Left hindlimb (tissue), 1 donor: Measurements from ENCODE around the gene COQ6.
"Not testable (repeated sequence)": the region's sequence is repeated elsewhere in the genome, so short reads cannot be mapped to it uniquely, and the experiment has no call there.

Experiments used
- DNase-seq: peaks from one replicate; pipeline ENCODE4 v3.0.0-alpha.2; 2018

COQ6 gene

DNA sequence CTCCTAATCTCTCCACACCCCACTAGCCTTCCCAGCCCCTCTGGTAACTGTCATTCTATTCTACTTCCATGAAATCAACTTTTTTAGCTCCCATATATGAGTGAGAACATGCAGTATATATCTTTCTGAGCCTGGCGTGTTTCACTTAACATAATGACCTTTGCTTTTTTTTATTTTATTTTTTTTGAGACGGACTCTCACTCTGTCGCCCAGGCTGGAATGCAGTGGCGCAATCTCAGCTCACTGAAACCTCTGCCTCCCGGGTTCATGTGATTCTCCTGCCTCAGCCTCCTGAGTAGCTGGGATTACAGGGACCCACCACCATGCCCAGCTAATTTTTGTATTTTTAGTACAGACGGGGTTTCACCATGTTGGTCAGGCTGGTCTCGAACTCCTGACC is 38.6 kb downstream of the COQ6 start:
- DNase-seq: not testable (repeated sequence)

DNA sequence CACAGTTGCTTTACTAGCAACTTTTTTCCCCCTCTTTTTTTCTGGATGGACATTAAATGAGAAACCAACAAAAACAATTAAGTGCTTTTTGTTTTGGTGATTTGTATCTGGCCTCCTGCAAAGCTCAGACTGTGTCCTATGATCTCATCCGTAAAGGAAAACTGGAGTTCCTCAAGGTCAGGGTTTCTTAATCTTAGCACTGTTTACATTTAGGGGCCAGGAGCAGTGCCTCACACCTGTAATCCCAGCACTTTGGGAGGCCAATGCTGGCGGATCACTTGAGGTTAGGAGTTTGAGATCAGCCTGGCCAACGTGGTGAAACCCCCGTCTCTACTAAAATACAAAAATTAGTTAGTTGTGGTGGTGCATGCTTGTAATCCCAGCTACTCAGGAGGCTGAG is 41.0 kb downstream of the COQ6 start:
- DNase-seq: no peak

DNA sequence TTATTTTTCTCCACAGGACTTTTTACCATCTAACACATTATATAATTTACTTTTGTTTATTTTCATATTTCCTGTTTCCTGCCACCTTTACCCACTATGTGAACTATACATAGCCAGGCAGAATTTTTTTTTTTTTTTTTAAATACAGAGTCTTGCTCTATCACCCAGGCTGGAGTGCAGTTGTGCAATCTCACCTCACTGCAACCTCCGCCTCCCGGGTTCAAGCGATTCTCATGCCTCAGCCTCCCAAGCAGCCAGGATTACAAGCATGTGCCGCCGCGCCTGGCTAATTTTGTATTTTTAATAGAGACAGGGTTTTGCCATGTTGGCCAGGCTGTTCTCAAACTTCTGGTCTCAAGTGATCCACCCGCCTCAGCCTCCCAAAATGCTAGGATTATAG is 44.8 kb downstream of the COQ6 start:
- DNase-seq: not testable (repeated sequence)

DNA sequence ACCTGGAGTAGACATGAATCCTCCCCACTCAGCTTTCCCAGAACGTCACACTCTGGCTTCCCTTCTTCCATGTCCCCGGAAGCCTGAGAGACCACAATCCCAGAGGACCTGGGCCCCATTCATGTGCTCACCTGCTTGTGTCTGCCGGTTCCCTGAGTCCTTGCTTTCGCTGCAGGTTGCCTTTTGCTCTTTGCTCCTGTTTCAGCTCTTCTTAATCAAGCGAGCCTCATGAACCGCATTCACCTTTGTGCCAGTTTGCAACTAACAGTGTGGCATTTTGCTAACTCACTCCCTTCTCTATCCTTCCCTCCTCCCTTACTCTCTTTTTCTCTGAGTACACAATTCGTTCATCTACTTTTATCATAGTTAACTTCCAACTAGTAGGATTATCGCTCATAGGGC is 45.9 kb downstream of the COQ6 start:
- no peak for DNase-seq

DNA sequence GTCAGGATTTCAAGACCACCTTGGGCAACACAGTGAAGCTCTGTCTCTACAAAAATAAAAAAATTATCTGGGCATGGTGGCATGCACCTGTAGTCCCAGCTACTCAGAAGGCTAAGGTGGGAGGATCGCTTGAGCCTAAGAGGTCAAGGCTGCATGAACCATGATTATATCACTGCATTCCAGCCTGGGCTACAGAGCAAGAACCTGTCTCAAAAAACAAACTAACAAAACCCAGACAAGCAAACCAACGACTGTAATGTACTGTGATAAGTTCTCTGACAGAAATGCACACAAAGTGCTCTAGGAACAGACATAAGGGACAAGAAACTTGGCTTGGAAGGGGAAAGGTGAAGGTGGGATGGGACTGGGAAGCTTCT is 46.6 kb downstream of the COQ6 start:
- no peak for DNase-seq

DNA sequence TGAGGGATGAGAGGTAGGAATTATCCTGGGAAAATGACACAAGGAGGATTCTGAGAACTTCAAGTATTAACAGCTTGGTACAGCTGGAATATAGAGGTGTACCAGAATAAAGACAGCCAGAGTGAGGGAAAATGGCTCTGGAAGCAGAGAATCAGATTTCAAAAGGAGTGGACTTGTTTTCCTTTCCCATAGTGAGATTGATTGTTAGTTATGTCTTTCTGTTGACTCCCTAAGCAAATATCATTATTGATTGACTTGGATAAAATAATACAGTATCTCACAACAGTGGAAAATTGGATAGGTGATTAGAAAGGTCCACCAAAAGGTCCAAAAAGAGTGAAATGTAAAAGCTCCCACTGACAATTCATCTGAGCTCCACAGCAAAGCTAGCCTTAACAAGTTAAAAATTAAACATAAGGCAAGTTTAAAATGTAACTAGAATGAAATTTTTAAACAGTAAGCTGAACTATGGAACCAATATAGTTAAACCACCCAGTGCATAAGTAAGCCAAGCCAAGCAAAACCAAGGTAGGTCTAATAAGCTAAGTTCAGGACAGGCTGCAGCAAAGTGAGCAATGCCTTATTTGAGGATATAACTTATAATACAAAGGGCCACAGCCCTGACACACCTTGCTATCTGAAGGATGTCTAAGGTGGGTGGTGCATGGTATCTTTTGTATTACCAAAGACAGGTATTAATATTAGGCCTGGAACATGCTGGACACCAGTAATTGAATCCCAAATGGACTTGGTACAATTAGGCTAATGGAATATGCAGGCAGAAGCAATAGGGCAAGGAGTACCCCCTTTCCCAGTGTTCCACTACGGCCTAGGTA is 47.2 kb downstream of the COQ6 start:
- no peak for DNase-seq

DNA sequence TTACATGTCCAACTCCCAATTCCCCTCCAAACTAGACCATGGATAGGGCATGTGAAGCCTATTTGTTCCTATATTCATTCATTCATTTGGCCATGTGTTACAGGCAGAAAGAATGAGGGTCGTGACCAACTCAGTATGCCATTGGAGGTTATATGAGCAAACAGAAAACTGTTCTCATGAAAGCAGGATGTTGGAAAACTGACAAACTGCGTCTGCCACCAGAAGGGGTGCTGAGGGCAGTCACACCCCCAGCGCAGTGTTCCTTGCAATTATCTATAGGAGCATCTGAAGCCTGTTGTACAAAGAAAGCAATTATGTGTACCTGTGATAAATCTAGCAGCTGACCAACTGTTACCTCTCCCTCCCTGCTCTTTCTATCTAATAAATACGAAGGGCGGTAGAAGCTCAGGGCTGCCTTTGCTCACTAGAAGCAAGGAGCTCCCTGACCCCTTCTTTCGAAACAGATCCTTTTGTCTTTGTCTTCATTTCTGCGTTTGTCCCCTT is 47.9 kb downstream of the COQ6 start:
- DNase-seq: no peak

DNA sequence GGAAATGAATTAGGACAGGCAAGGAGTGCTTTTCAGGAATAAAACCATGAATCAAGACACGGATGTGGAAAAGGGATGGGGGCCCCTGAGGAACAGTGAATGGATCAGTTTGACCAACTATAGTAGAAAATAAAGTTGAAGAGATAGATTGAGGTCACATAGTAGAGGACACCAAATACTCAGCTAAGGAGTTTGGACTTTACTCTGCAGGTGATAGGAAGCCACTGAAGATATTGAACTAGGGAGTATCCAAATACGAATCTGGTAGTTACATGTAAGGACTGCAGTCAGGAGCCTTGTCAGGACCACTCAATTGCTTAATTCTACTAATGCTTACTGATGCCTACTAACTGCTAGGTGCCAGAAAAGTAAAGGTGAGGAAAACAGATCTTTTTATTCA is 48.6 kb downstream of the COQ6 start:
- no peak for DNase-seq

DNA sequence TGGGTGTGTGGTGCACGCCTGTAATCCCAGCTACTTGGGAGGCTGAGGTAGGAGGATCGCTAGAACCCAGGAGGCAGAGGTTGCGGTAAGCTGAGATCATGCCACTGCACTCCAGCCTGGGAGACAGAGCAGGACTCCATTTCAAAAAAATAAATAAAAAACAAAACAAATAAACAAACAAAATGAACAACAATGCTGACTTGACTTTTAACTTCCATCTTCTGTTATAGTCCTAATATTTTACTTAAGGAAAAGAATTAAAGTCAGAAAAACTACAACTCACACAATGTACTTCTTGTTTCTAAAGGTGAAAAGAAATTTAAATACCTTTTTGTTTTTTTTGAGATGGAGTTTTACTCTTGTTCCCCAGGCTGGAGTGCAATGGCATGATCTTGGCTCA is 55.6 kb downstream of the COQ6 start:
- not testable (repeated sequence) for DNase-seq

DNA sequence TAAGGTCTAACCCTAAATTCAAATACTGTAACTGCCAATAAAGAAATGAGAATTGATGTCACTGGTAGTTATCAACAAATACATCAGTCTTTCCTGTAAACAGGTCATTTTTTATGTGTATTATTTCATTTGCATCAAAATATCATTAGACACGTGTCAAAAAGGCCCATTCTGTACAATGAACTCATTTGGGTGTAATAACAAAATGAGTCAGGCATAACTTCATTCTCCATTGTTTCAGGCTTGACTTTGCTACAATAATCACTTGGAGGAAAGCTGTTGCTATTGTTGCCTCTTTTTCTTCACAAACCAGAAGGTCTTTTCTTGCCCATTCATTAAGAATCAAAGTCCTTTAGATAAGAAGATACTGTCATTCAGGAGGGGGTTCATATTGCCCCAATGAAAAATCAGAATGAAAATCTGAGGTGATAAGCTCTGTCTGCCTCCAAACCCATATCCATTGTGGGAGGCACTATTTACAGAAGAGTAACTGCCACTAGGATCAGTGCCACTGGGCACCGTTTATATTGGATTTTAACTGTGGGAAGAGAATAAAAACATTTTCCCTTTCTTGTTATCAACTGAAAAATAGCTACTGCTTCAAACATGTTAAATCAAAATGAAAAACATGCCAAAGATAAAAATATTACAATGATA is 58.9 kb downstream of the COQ6 start:
- DNase-seq: no peak
